Glutamatergic neuron (in vitro differentiated cells): ENCODE results near the gene CHAC2. TPM values are rescaled to one million over a fixed set of nuclear protein-coding genes. Genes with fewer than 3 reads are reported as not detected.

Experiments
- DNase-seq: peaks from one replicate; pipeline ENCODE4 v3.0.0; 2022
- H3K27ac Mint-ChIP-seq: one replicate; pipeline ENCODE4 v1.8.0; 2020; ENCODE audit warnings: mild to moderate bottlenecking, mixed read lengths, inconsistent platforms; ENCODE audit not compliant: unreplicated experiment
- H3K27me3 Mint-ChIP-seq: one replicate; pipeline ENCODE4 v1.8.0; 2020; ENCODE audit warnings: mild to moderate bottlenecking, moderate library complexity, mixed read lengths, inconsistent platforms; ENCODE audit not compliant: unreplicated experiment
- H3K36me3 Mint-ChIP-seq: one replicate; pipeline ENCODE4 v1.8.0; 2020; ENCODE audit warnings: mild to moderate bottlenecking, mixed read lengths, inconsistent platforms; ENCODE audit not compliant: unreplicated experiment
- H3K4me1 Mint-ChIP-seq: one replicate; pipeline ENCODE4 v1.8.0; 2020; ENCODE audit warnings: mild to moderate bottlenecking, low read depth, mixed read lengths, inconsistent platforms; ENCODE audit not compliant: unreplicated experiment
- H3K4me3 Mint-ChIP-seq: one replicate; pipeline ENCODE4 v1.8.0; 2020; ENCODE audit warnings: mild to moderate bottlenecking, mixed read lengths, inconsistent platforms; ENCODE audit not compliant: unreplicated experiment
- H3K9me3 Mint-ChIP-seq: one replicate; pipeline ENCODE4 v1.8.0; 2020; ENCODE audit warnings: mild to moderate bottlenecking, moderate library complexity, mixed read lengths, inconsistent platforms; ENCODE audit not compliant: unreplicated experiment
- total RNA-seq: library from RNA; stranded (reverse); fragmentation: NEBNext Ultra II Directional; extraction: Animal tissue kit (Norgen Biotek cat#: 25700); gene quantifications from one replicate; pipeline ENCODE4 v1.2.1, GENCODE V29; 2021; ENCODE audit not compliant: unreplicated experiment
- TF ChIP-seq, protein P1 (sequence below): fragments of 200-600 bp; sonication (generic); IDR thresholded peaks from one replicate; pipeline ENCODE4 v1.5.0; 2021; ENCODE audit not compliant: partially characterized antibody, unreplicated experiment

Gene CHAC2
- total RNA-seq, 1 donor from 2014 or later: 1.7 TPM

DNA sequence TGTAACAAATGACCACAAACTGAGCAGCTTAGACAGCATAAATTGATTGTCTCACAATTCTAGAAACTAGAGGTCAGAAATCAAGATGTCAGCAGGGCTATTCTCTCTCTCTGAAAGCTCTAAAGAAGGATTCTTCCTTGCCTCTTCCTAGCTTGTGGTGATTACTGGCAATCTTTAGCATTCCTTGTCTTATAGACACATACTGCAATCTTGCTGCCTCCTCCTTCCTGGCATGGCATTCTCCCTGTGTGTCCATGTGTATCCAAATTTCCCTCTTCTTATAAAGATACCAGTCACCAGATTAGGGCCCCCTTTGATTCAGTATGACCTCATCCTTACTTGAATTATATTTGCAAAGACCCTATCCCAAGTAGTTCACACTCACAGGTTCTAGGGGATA is 16.8 kb downstream of the CHAC2 start:
- no peak for DNase-seq
- peaks cover 2% of the 10 kb centered on the region for H3K27me3 Mint-ChIP-seq
- no peaks in the 10 kb centered on the region for H3K36me3 Mint-ChIP-seq
- peak overlapping the region; percentile 54 for H3K27ac Mint-ChIP-seq
- H3K9me3 Mint-ChIP-seq: peaks cover 3% of the 10 kb centered on the region
- peak overlapping the region; percentile 98 for H3K4me3 Mint-ChIP-seq
- H3K4me1 Mint-ChIP-seq: peaks cover 10% of the 10 kb centered on the region
- TF ChIP-seq, protein P1, sequence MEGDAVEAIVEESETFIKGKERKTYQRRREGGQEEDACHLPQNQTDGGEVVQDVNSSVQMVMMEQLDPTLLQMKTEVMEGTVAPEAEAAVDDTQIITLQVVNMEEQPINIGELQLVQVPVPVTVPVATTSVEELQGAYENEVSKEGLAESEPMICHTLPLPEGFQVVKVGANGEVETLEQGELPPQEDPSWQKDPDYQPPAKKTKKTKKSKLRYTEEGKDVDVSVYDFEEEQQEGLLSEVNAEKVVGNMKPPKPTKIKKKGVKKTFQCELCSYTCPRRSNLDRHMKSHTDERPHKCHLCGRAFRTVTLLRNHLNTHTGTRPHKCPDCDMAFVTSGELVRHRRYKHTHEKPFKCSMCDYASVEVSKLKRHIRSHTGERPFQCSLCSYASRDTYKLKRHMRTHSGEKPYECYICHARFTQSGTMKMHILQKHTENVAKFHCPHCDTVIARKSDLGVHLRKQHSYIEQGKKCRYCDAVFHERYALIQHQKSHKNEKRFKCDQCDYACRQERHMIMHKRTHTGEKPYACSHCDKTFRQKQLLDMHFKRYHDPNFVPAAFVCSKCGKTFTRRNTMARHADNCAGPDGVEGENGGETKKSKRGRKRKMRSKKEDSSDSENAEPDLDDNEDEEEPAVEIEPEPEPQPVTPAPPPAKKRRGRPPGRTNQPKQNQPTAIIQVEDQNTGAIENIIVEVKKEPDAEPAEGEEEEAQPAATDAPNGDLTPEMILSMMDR: no peak

- TF ChIP-seq, protein P1: no peak
- peaks cover 3% of the 10 kb centered on the region for H3K9me3 Mint-ChIP-seq
- no peak for DNase-seq
- H3K4me3 Mint-ChIP-seq: peak overlapping the region; percentile 98
- no peak overlapping the region for H3K27ac Mint-ChIP-seq
- peaks cover 10% of the 10 kb centered on the region for H3K4me1 Mint-ChIP-seq
- H3K27me3 Mint-ChIP-seq: peaks cover 2% of the 10 kb centered on the region
- H3K36me3 Mint-ChIP-seq: no peaks in the 10 kb centered on the region
Observed at GRCh38 chr2:53785366-53785765, 17.8 kb downstream of the CHAC2 start.

GRCh38 chr2:53786352-53786704 is 18.7 kb downstream of the CHAC2 start:
- TF ChIP-seq, protein P1: no peak
- H3K27me3 Mint-ChIP-seq: peaks cover 2% of the 10 kb centered on the region
- peak overlapping the region; percentile 98 for H3K4me3 Mint-ChIP-seq
- peak; percentile 33 for DNase-seq
- H3K9me3 Mint-ChIP-seq: peaks cover 3% of the 10 kb centered on the region
- H3K27ac Mint-ChIP-seq: peak overlapping the region; percentile 99
- H3K4me1 Mint-ChIP-seq: peaks cover 10% of the 10 kb centered on the region
- H3K36me3 Mint-ChIP-seq: no peaks in the 10 kb centered on the region

- H3K4me1 Mint-ChIP-seq: peaks cover 10% of the 10 kb centered on the region
- peak within 1 kb of the TSS; percentile 99 for H3K27ac Mint-ChIP-seq
- peak; percentile 97 for DNase-seq
- H3K4me3 Mint-ChIP-seq: peak within 1 kb of the TSS; percentile 98
- H3K36me3 Mint-ChIP-seq: no peaks in the 10 kb centered on the region
- TF ChIP-seq, protein P1: no peak
- peaks cover 2% of the 10 kb centered on the region for H3K27me3 Mint-ChIP-seq
- peaks cover 3% of the 10 kb centered on the region for H3K9me3 Mint-ChIP-seq
Observed at GRCh38 chr2:53786705-53787613, 19.4 kb downstream of the CHAC2 start, which contains the start of the genes ASB3 and ERLEC1. ASB3 (minus strand) TSS chr2:53786953; CDS start chr2:53765572, 21,381 bp downstream. ERLEC1 (plus strand) TSS chr2:53787044; CDS start chr2:53787211, 167 bp downstream.
